Measurements from ENCODE around the gene ASGR1.
A peak's percentile ranks its signal among the peaks of the same experiment; 100 is the strongest.
"Not testable (repeated sequence)": the region's sequence is repeated elsewhere in the genome, so short reads cannot be mapped to it uniquely, and the experiment has no call there.

ASGR1 gene

DNA sequence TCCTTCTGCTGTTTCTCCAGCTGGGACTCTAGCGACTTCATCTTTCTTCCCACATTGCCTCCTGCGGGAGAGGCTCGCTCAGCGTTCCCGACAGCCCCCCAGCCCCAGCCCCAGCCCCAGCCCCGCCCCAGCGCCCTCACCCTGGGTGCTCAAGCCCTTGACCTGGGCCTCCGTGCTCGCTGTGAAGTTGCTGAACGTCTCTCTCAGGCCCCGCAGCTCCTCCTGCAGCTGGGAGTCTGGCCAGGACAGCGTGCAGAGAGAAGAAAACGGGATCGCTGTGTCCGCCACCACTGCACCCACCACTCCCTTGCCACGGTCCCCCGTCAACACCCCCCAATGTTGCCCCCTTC, 2.4 kb downstream of the ASGR1 start:
- DNase-seq (ENCODE audit: low read depth): no peak
- TF ChIP-seq, protein P1, sequence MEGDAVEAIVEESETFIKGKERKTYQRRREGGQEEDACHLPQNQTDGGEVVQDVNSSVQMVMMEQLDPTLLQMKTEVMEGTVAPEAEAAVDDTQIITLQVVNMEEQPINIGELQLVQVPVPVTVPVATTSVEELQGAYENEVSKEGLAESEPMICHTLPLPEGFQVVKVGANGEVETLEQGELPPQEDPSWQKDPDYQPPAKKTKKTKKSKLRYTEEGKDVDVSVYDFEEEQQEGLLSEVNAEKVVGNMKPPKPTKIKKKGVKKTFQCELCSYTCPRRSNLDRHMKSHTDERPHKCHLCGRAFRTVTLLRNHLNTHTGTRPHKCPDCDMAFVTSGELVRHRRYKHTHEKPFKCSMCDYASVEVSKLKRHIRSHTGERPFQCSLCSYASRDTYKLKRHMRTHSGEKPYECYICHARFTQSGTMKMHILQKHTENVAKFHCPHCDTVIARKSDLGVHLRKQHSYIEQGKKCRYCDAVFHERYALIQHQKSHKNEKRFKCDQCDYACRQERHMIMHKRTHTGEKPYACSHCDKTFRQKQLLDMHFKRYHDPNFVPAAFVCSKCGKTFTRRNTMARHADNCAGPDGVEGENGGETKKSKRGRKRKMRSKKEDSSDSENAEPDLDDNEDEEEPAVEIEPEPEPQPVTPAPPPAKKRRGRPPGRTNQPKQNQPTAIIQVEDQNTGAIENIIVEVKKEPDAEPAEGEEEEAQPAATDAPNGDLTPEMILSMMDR (IDR thresholded peaks at IDR 0.05; ENCODE audit: insufficient read depth, low read depth, low read length, missing control alignments): no peak
- no peak overlapping the region for H3K4me3 ChIP-seq (ENCODE audit: low read length)

DNA sequence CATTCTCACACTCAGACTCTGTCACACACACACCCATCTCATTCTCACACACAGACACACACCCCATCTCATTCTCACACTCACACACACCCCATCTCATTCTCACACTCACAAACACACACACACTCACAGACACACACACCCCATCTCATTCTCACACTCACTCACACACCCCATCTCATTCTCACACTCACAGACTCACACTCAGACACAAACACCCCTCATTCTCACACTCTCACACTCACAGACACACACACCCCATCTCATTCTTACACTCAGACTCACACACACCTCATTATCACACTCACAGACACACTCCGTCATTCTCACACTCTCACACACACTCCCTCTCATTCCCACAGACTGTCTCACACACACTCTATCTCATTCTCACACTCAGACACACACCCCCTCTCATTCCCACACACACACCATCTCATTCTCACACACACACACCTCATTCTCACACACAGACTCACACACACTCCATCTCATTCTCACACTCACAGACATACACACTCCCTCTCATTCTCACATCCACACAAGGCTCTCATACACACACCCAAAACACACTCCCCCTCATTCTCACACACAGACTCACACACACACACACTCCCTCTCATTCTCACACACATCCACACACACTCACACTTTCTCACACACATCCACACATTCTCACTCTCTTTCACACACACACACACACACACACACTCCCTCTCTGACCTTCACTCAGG, 2.9 kb downstream of the ASGR1 start:
- no peak overlapping the region for H3K4me3 ChIP-seq (ENCODE audit: low read length)
- no peak for DNase-seq (ENCODE audit: low read depth)
- TF ChIP-seq, protein P1 (IDR thresholded peaks at IDR 0.05; ENCODE audit: insufficient read depth, low read depth, low read length, missing control alignments): no peak

DNA sequence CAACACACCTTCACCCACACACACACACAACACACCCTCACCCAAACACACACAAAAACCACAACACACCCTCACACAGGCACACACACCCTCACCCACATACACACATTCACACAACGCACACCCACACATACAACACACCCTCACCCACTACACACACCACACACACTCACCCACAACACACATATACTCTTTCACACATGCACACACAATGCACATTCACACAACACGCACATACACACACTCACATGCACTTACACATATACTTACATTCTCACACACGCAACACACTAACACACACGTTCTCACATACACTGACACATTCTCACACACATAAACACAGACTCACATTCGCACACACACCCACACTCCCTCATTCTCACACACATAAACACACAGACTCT, 3.8 kb downstream of the ASGR1 start:
- DNase-seq (ENCODE audit: low read depth): no peak
- no peak overlapping the region for H3K4me3 ChIP-seq (ENCODE audit: low read length)
- TF ChIP-seq, protein P1 (IDR thresholded peaks at IDR 0.05; ENCODE audit: insufficient read depth, low read depth, low read length, missing control alignments): no peak

DNA sequence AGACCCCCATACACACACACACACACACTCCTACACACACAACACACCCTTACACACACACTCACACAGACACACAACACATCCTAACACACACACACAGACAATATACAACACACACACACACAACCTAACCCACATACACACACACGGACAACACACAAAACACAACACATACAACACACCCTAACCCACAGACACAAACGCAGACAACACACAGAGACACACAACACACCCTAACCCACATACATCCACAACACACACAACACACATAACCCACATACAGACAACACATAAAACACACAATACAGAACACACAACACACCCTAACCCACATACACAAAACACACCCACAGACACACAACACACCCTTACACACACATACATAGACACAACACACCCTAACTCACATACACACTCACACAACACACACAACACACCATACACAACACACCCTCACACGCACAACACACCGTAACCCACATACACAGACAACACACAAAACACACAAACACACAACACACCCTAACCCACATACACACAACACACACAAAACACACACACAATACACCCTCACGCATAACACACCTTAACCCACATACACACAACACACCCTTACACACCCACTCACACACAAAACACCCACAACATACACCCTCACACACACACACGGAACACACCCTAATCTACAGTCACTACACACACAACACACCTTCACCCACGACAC, 4.4 kb downstream of the ASGR1 start:
- TF ChIP-seq, protein P1 (IDR thresholded peaks at IDR 0.05; ENCODE audit: insufficient read depth, low read depth, low read length, missing control alignments): no peak
- H3K4me3 ChIP-seq (ENCODE audit: low read length): no peak overlapping the region
- no peak for DNase-seq (ENCODE audit: low read depth)

DNA sequence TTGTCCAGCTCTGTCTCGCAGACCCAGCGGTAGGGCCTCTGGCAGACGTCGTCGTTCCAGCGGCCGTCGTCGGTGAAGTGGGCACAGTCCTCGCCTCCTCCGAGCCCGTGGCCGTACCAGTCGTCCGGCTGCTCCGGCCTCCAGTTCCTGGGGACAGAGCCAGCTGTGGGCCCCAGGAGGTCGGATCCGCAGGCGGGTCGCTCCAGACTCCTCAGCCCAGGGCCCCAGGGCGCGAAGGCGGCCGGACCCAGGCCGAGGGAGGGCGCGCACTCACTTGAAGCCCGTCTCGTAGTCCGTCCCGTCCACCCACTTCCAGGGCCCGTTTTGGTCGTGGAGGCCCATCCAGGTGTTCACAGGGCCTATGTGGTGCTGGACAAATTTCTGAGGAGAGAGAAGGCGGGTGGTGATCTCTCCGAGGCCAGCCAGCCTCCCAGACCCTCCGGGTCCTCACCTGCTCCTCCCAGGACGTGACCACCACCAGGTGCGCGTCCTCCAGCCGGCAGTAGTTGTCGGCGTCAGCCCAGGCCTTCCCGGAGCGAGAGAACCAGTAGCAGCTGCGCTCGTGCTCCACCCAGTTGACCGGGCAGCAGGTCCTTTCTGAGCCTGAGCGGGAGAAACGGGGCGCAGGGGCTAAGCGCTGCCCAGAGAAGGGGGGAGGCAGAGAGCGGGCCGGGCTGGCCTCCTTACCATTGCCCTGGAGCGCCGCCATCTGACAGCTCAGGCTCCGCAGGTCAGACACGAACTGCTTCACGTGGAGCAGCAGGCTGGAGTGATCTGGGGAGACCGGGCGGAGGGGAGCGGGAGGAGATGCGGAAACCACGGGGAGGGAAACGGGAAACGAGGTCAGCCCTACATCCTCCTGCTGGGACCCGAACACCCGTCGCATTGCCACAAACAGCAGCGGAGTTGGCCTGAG, 5.2 kb downstream of the ASGR1 start:
- no peak overlapping the region for H3K4me3 ChIP-seq (ENCODE audit: low read length)
- DNase-seq (ENCODE audit: low read depth): peak; percentile 50
- TF ChIP-seq, protein P1 (IDR thresholded peaks at IDR 0.05; ENCODE audit: insufficient read depth, low read depth, low read length, missing control alignments): peak; percentile 19

DNA sequence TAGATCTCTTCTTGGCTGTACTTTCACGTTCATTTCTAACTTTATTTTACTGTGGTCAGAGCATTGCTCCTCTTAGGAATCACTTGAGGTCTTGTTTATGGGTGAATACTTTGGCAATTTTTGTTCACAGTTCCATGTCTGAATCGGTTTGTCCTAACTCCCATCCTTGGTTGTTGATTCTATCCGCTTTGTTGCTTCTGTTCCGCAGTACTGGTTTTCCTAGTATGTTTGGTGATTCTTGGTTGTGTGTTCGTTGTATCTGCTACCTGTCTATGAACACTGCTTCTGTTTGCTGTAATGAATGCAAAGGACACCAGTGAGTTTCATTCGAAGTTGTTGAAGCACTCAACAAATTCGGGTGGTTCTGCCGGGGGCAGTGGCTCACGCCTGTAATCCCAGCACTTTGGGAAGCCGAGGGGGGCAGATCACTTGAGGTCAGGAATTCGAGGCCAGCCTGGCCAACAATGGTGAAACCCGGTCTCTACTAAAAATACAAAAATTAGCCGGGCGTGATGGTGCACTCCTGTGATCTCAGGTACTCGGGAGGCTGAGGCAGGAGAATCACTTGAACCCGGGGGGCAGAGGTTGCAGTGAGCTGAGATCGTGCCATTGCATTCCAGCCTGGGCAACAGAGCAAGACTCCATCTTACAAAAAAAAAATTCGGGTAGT, 6.5 kb downstream of the ASGR1 start:
- H3K4me3 ChIP-seq (ENCODE audit: low read length); DNase-seq (ENCODE audit: low read depth): not testable (repeated sequence)

DNA sequence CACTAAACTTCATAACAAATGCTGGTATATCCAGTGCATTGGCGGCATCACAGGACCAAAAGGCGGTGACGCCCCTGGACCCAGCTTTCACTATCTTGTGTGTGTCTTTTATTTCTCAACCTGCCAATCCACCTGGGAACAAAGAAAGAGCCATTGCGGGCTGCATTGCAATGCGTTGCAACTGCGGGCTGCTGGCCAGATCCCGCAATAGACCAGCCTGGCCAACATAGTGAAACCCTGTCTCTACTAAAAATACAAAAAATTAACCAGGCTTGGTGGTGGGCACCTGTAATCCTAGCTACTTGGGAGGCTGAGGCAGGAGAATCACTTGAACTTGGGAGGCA, 9.6 kb downstream of the ASGR1 start:
- not testable (repeated sequence) for DNase-seq (ENCODE audit: low read depth); H3K4me3 ChIP-seq (ENCODE audit: low read length)

DNA sequence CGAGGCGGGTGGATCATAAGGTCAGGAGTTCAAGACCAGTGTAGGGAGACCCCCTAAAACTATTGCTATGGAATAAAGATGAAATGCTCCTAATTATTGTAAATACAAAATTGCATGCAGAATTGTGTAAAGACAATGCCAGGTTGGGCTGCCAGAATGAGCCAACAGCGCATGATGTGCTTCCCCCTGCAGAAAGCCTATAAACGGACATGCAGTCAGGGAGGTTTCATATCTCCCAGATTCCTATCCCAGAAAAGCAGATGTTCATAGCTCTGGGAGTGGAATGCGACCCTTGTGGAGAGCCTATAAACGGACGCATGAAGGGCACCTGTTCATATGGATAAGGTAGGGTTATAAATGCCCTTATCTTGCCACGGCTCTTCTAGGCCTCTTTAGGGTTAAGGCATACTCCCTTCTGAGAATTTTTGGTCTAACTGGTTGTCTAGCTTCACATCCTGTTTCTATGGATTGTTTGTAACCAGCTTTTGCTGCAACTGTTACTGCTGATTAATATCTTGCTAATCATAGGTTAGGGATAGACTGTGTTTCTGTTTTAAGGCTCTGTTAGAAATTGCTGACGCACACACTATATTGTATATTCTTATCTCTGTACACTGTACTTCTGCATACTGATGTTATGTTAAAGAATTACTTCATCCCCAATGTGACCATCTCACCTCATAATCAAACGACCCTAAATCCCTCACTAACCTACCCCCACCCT, 10.2 kb downstream of the ASGR1 start:
- not testable (repeated sequence) for H3K4me3 ChIP-seq (ENCODE audit: low read length); DNase-seq (ENCODE audit: low read depth)
